WTC11 (cell line): ENCODE data around the gene BTBD8. TPM values are rescaled to one million over a fixed set of nuclear protein-coding genes. Genes with fewer than 3 reads are reported as not detected.
A peak's percentile ranks its signal among the peaks of the same experiment; 100 is the strongest.

Experiments used
- ATAC-seq: fragments of 200-7000 bp; cut with Tn5 transposase; 2 replicates; pipeline ENCODE4 v1.10.0; 2021; ENCODE audit warnings: mild to moderate bottlenecking, moderate library complexity
- CTCF ChIA-PET: fragments of 300-600 bp; sonication (Branson Sonifier 250); formaldehyde crosslinking; loops from one replicate; lab custom pipeline; 2021; ENCODE audit warnings: antibody characterized with exemption; lab: Charles Lee
- POLR2A ChIA-PET: fragments of 350-600 bp; sonication (Branson Sonifier 250); formaldehyde crosslinking; loops from one replicate; lab custom pipeline; 2021; ENCODE audit warnings: antibody characterized with exemption; lab: Charles Lee
- DNase-seq: peaks from one replicate; pipeline ENCODE4 v3.0.0; 2021; ENCODE audit warnings: low spot score
- H3K27ac Mint-ChIP-seq: 2 replicates; pipeline ENCODE4 v1.8.0; 2021; ENCODE audit warnings: mixed read lengths
- H3K27me3 Mint-ChIP-seq: 2 replicates; pipeline ENCODE4 v1.8.0; 2021; ENCODE audit warnings: low read depth, mild to moderate bottlenecking, moderate library complexity, mixed read lengths
- H3K36me3 Mint-ChIP-seq: 2 replicates; pipeline ENCODE4 v1.8.0; 2021; ENCODE audit warnings: mixed read lengths
- H3K4me1 Mint-ChIP-seq: 2 replicates; pipeline ENCODE4 v1.8.0; 2022; ENCODE audit warnings: mixed read lengths
- H3K4me3 Mint-ChIP-seq: 2 replicates; pipeline ENCODE4 v1.8.0; 2021; ENCODE audit warnings: mild to moderate bottlenecking, moderate library complexity, mixed read lengths
- H3K9me3 Mint-ChIP-seq: 2 replicates; pipeline ENCODE4 v1.8.0; 2021; ENCODE audit warnings: mixed read lengths
- ARID4B ChIP-seq: sonication (generic); formaldehyde crosslinking; IDR thresholded peaks from 2 replicates; pipeline ENCODE4 v1.8.0; 2023; ENCODE audit warnings: missing genetic modification reagents, mild to moderate bottlenecking, borderline replicate concordance
- ATF1 ChIP-seq: sonication (generic); formaldehyde crosslinking; IDR thresholded peaks from 2 replicates; pipeline ENCODE4 v1.8.1; 2023; ENCODE audit warnings: mild to moderate bottlenecking, moderate library complexity, missing genetic modification reagents
- ATF3 ChIP-seq: sonication (generic); formaldehyde crosslinking; conservative IDR thresholded peaks from 2 replicates; pipeline ENCODE4 v1.8.1; 2022; ENCODE audit warnings: mild to moderate bottlenecking, missing genetic modification reagents
- E2F5 ChIP-seq: sonication (generic); formaldehyde crosslinking; IDR thresholded peaks from 2 replicates; pipeline ENCODE4 v1.8.1; 2022; ENCODE audit warnings: mild to moderate bottlenecking, moderate library complexity, missing genetic modification reagents
- EMX1 ChIP-seq: fragments of 250-450 bp; sonication (Bioruptor Pico); IDR thresholded peaks from 2 replicates; pipeline ENCODE4 v1.8.0; 2021; ENCODE audit warnings: mild to moderate bottlenecking
- ETV6 ChIP-seq: sonication (generic); formaldehyde crosslinking; IDR thresholded peaks from 2 replicates; pipeline ENCODE4 v1.8.1; 2022; ENCODE audit warnings: mild to moderate bottlenecking, missing genetic modification reagents
- FOXJ3 ChIP-seq: sonication (generic); formaldehyde crosslinking; IDR thresholded peaks from 2 replicates; pipeline ENCODE4 v1.9.0; 2021; ENCODE audit warnings: missing genetic modification reagents, mild to moderate bottlenecking, borderline replicate concordance
- FOXP4 ChIP-seq: sonication (generic); formaldehyde crosslinking; IDR thresholded peaks from 2 replicates; pipeline ENCODE4 v1.8.0; 2022; ENCODE audit warnings: mild to moderate bottlenecking, missing genetic modification reagents
- GRHL2 ChIP-seq: fragments of 250-450 bp; sonication (Bioruptor Pico); IDR thresholded peaks from 2 replicates; pipeline ENCODE4 v1.8.0; 2022; ENCODE audit warnings: mild to moderate bottlenecking, moderate library complexity; ENCODE audit not compliant: insufficient replicate concordance, severe bottlenecking
- JAZF1 ChIP-seq: fragments of 250-450 bp; sonication (Bioruptor Pico); IDR thresholded peaks from 2 replicates; pipeline ENCODE4 v1.9.0; 2021; ENCODE audit warnings: moderate library complexity, mild to moderate bottlenecking, inconsistent platforms
- MAX ChIP-seq: sonication (generic); formaldehyde crosslinking; IDR thresholded peaks from 2 replicates; pipeline ENCODE4 v1.8.0; 2022; ENCODE audit warnings: mild to moderate bottlenecking, missing genetic modification reagents
- MYBL2 ChIP-seq: sonication (generic); formaldehyde crosslinking; IDR thresholded peaks from 2 replicates; pipeline ENCODE4 v1.8.1; 2023; ENCODE audit warnings: mild to moderate bottlenecking, moderate library complexity, missing genetic modification reagents
- NFATC4 ChIP-seq: fragments of 250-450 bp; sonication (Bioruptor Pico); IDR thresholded peaks from 2 replicates; pipeline ENCODE4 v1.9.0; 2021; ENCODE audit warnings: mild to moderate bottlenecking
- NR1H2 ChIP-seq: sonication (generic); formaldehyde crosslinking; IDR thresholded peaks from 2 replicates; pipeline ENCODE4 v1.9.0; 2021; ENCODE audit warnings: mild to moderate bottlenecking, moderate library complexity, missing genetic modification reagents
- NR2C2 ChIP-seq: sonication (generic); formaldehyde crosslinking; IDR thresholded peaks from 2 replicates; pipeline ENCODE4 v1.8.0; 2022; ENCODE audit warnings: mild to moderate bottlenecking, missing genetic modification reagents
- NR3C1 ChIP-seq: sonication (generic); formaldehyde crosslinking; conservative IDR thresholded peaks from 2 replicates; pipeline ENCODE4 v1.8.1; 2023; ENCODE audit warnings: low read depth, mild to moderate bottlenecking, missing genetic modification reagents
- RORB ChIP-seq: fragments of 250-450 bp; sonication (Bioruptor Pico); IDR thresholded peaks from 2 replicates; pipeline ENCODE4 v1.9.0; 2021; ENCODE audit warnings: mild to moderate bottlenecking
- SMAD3 ChIP-seq: sonication (generic); formaldehyde crosslinking; IDR thresholded peaks from 2 replicates; pipeline ENCODE4 v1.8.0; 2022; ENCODE audit warnings: missing genetic modification reagents, mild to moderate bottlenecking, borderline replicate concordance
- SOX15 ChIP-seq: fragments of 250-450 bp; sonication (Bioruptor Pico); IDR thresholded peaks from 2 replicates; pipeline ENCODE4 v1.9.0; 2021; ENCODE audit warnings: mild to moderate bottlenecking
- SP1 ChIP-seq: sonication (generic); formaldehyde crosslinking; conservative IDR thresholded peaks from 2 replicates; pipeline ENCODE4 v1.8.1; 2022; ENCODE audit warnings: missing genetic modification reagents
- USF2 ChIP-seq: sonication (generic); formaldehyde crosslinking; IDR thresholded peaks from 2 replicates; pipeline ENCODE4 v1.8.1; 2023; ENCODE audit warnings: mild to moderate bottlenecking, missing genetic modification reagents, moderate library complexity
- ZBTB21 ChIP-seq: sonication (generic); formaldehyde crosslinking; IDR thresholded peaks from 2 replicates; pipeline ENCODE4 v1.8.1; 2023; ENCODE audit warnings: mild to moderate bottlenecking, missing genetic modification reagents, borderline replicate concordance
- ZNF317 ChIP-seq: sonication (generic); formaldehyde crosslinking; IDR thresholded peaks from 2 replicates; pipeline ENCODE4 v1.8.1; 2023; ENCODE audit warnings: low read depth, mild to moderate bottlenecking, moderate library complexity, missing genetic modification reagents, borderline replicate concordance
- ZNF416 ChIP-seq: fragments of 250-450 bp; sonication (Bioruptor Pico); IDR thresholded peaks from 2 replicates; pipeline ENCODE4 v1.9.0; 2021; ENCODE audit warnings: mild to moderate bottlenecking, inconsistent platforms
- total RNA-seq: library from RNA; stranded (reverse); gene quantifications from 3 replicates; pipeline ENCODE4 v1.2.3, GENCODE V29; 2021

Gene BTBD8
- total RNA-seq, 1 experiment from 2014 or later: 3.7 TPM

- TF ChIP-seq GRHL2 (CRISPR knock-in tag) (no peak), USF2 (no peak)
Measured at GRCh38 chr1:92043621-92044020, 36.5 kb upstream of the BTBD8 start (continued).

GRCh38 chr1:92045766-92046495 lies 34.2 kb upstream of the BTBD8 start:
- TF ChIP-seq RORB (CRISPR knock-in tag) (no peak), SP1 (CRISPR knock-in tag) (no peak), MAX (CRISPR knock-in tag) (no peak), NR2C2 (CRISPR knock-in tag) (no peak), ATF1 (CRISPR knock-in tag) (no peak), ZNF416 (no peak), FOXJ3 (no peak), EMX1 (CRISPR knock-in tag) (no peak), JAZF1 (CRISPR knock-in tag) (no peak), E2F5 (CRISPR knock-in tag) (no peak), FOXP4 (CRISPR knock-in tag) (no peak), SMAD3 (CRISPR knock-in tag) (no peak)
- Mint-ChIP-seq H3K36me3 (no peaks in the 10 kb centered on the region), H3K27me3 (no peaks in the 10 kb centered on the region), H3K4me3 (no peak overlapping the region), H3K9me3 (no peaks in the 10 kb centered on the region), H3K27ac (no peak overlapping the region), H3K4me1 (no peaks in the 10 kb centered on the region)
- ATAC-seq (no peak), DNase-seq (no peak)
- ChIA-PET POLR2A (no interaction called here), CTCF (no interaction called here)

GRCh38 chr1:92051948-92052347 lies 28.2 kb upstream of the BTBD8 start:
- POLR2A ChIA-PET: no interaction called here
- no peaks in the 10 kb centered on the region for H3K27me3 Mint-ChIP-seq
- no peak overlapping the region for H3K4me3 Mint-ChIP-seq
- H3K4me1 Mint-ChIP-seq: no peaks in the 10 kb centered on the region
- no peak overlapping the region for H3K27ac Mint-ChIP-seq
- DNase-seq: no peak
- CTCF ChIA-PET: no interaction called here
- no peak for ATAC-seq
- no peak for TF ChIP-seq NR3C1 (CRISPR knock-in tag)
- H3K9me3 Mint-ChIP-seq: no peaks in the 10 kb centered on the region
- no peaks in the 10 kb centered on the region for H3K36me3 Mint-ChIP-seq

GRCh38 chr1:92065042-92065441 lies 15.1 kb upstream of the BTBD8 start:
- DNase-seq (no peak), ATAC-seq (peak; percentile 80)
- CTCF ChIA-PET: no interaction called here
- TF ChIP-seq ZNF317 (CRISPR knock-in tag): no peak
- TF ChIP-seq FOXJ3: no peak
- TF ChIP-seq ETV6: no peak
- TF ChIP-seq ARID4B (CRISPR knock-in tag): no peak
- TF ChIP-seq NFATC4 (CRISPR knock-in tag): no peak
- no peak for TF ChIP-seq SOX15 (CRISPR knock-in tag)
- TF ChIP-seq ATF3 (CRISPR knock-in tag): no peak
- TF ChIP-seq ZBTB21 (CRISPR knock-in tag): no peak
- TF ChIP-seq MYBL2 (CRISPR knock-in tag): no peak
- TF ChIP-seq SP1 (CRISPR knock-in tag): no peak
- TF ChIP-seq NR1H2 (CRISPR knock-in tag): no peak

More at GRCh38 chr1:92065042-92065441, 15.1 kb upstream of the BTBD8 start:
- H3K36me3 Mint-ChIP-seq: no peaks in the 10 kb centered on the region
- H3K4me1 Mint-ChIP-seq: no peaks in the 10 kb centered on the region
- H3K27me3 Mint-ChIP-seq: no peaks in the 10 kb centered on the region
- H3K27ac Mint-ChIP-seq: no peak overlapping the region
- POLR2A ChIA-PET: no interaction called here
- no peaks in the 10 kb centered on the region for H3K9me3 Mint-ChIP-seq
- H3K4me3 Mint-ChIP-seq: no peak overlapping the region
